HG03354 (cell line): Measurements from ENCODE around the gene TBX4.
"Not testable (repeated sequence)": the region's sequence is repeated elsewhere in the genome, so short reads cannot be mapped to it uniquely, and the experiment has no call there.

Experiments used
- ATAC-seq: cut with Tn5 transposase; IDR thresholded peaks from one replicate; pipeline ENCODE4 v1.9.1; 2021; ENCODE audit warnings: mild to moderate bottlenecking; ENCODE audit not compliant: unreplicated experiment, poor library complexity, severe bottlenecking

TBX4 gene

GRCh38 chr17:61426482-61427304, 25.5 kb upstream of the TBX4 start:
- ATAC-seq = no peak

- no peak for ATAC-seq
Measured at GRCh38 chr17:61427567-61427966, 24.7 kb upstream of the TBX4 start.

GRCh38 chr17:61429274-61429673, 22.9 kb upstream of the TBX4 start:
- ATAC-seq = no peak

- ATAC-seq = not testable (repeated sequence)
Measured at GRCh38 chr17:61429831-61430230, 22.4 kb upstream of the TBX4 start.

GRCh38 chr17:61431594-61432311, 20.5 kb upstream of the TBX4 start:
- ATAC-seq = no peak

- no peak for ATAC-seq
Measured at GRCh38 chr17:61436273-61436672, 15.9 kb upstream of the TBX4 start.

GRCh38 chr17:61436995-61437704, 15.1 kb upstream of the TBX4 start:
- no peak for ATAC-seq

- ATAC-seq = no peak
Measured at GRCh38 chr17:61440697-61441096, 11.5 kb upstream of the TBX4 start.

GRCh38 chr17:61441507-61441906, 10.7 kb upstream of the TBX4 start:
- ATAC-seq = not testable (repeated sequence)

- ATAC-seq = no peak
Measured at GRCh38 chr17:61442136-61442775, 10.0 kb upstream of the TBX4 start.

- no peak for ATAC-seq
Measured at GRCh38 chr17:61442878-61443474, 9.2 kb upstream of the TBX4 start.

- ATAC-seq = no peak
Measured at GRCh38 chr17:61443475-61443882, 8.7 kb upstream of the TBX4 start.

GRCh38 chr17:61444075-61444474, 8.1 kb upstream of the TBX4 start:
- no peak for ATAC-seq

GRCh38 chr17:61444831-61445230, 7.4 kb upstream of the TBX4 start:
- no peak for ATAC-seq

GRCh38 chr17:61447358-61447757, 4.9 kb upstream of the TBX4 start:
- no peak for ATAC-seq

GRCh38 chr17:61448042-61448441, 4.2 kb upstream of the TBX4 start:
- ATAC-seq = no peak

- not testable (repeated sequence) for ATAC-seq
Measured at GRCh38 chr17:61449140-61449539, 3.1 kb upstream of the TBX4 start.

- no peak for ATAC-seq
Measured at GRCh38 chr17:61449707-61450640, 2.2 kb upstream of the TBX4 start.
